Measurements from ENCODE around the gene KIAA1328.

DNA sequence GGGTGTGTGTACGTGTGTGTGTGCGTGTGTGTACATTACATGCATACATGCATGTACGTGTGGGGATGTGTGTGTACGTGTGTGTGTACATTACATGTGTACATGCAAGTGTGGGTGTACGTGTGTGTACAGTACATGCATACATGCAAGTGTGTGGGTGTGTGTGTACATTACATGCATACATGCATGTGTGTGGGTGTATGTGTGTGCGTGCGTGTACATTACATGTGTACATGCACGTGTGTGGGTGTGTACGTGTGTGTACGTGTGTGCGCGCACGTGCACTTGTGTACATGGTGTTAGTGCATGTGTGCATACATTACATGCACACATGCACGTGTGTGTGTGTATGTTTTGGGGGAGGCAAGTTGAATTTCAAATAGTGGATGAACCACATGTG lies 436.0 kb downstream of the KIAA1328 start:
- TF ChIP-seq, protein P1, sequence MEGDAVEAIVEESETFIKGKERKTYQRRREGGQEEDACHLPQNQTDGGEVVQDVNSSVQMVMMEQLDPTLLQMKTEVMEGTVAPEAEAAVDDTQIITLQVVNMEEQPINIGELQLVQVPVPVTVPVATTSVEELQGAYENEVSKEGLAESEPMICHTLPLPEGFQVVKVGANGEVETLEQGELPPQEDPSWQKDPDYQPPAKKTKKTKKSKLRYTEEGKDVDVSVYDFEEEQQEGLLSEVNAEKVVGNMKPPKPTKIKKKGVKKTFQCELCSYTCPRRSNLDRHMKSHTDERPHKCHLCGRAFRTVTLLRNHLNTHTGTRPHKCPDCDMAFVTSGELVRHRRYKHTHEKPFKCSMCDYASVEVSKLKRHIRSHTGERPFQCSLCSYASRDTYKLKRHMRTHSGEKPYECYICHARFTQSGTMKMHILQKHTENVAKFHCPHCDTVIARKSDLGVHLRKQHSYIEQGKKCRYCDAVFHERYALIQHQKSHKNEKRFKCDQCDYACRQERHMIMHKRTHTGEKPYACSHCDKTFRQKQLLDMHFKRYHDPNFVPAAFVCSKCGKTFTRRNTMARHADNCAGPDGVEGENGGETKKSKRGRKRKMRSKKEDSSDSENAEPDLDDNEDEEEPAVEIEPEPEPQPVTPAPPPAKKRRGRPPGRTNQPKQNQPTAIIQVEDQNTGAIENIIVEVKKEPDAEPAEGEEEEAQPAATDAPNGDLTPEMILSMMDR (IDR thresholded peaks at IDR 0.05; ENCODE audit: poor library complexity, severe bottlenecking) = no peak
- no peak for TF ChIP-seq POLR2AphosphoS5 (IDR thresholded peaks at IDR 0.05)
- TF ChIP-seq, protein P2, sequence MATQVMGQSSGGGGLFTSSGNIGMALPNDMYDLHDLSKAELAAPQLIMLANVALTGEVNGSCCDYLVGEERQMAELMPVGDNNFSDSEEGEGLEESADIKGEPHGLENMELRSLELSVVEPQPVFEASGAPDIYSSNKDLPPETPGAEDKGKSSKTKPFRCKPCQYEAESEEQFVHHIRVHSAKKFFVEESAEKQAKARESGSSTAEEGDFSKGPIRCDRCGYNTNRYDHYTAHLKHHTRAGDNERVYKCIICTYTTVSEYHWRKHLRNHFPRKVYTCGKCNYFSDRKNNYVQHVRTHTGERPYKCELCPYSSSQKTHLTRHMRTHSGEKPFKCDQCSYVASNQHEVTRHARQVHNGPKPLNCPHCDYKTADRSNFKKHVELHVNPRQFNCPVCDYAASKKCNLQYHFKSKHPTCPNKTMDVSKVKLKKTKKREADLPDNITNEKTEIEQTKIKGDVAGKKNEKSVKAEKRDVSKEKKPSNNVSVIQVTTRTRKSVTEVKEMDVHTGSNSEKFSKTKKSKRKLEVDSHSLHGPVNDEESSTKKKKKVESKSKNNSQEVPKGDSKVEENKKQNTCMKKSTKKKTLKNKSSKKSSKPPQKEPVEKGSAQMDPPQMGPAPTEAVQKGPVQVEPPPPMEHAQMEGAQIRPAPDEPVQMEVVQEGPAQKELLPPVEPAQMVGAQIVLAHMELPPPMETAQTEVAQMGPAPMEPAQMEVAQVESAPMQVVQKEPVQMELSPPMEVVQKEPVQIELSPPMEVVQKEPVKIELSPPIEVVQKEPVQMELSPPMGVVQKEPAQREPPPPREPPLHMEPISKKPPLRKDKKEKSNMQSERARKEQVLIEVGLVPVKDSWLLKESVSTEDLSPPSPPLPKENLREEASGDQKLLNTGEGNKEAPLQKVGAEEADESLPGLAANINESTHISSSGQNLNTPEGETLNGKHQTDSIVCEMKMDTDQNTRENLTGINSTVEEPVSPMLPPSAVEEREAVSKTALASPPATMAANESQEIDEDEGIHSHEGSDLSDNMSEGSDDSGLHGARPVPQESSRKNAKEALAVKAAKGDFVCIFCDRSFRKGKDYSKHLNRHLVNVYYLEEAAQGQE (IDR thresholded peaks at IDR 0.05; ENCODE audit: borderline replicate concordance) = no peak
- no peak for TF ChIP-seq EP300 (conservative IDR thresholded peaks at IDR 0.05; ENCODE audit: poor library complexity, severe bottlenecking)
- no peak for TF ChIP-seq EZH2 (IDR thresholded peaks at IDR 0.05; ENCODE audit: borderline replicate concordance, insufficient read depth, low read length, poor library complexity, severe bottlenecking)
- TF ChIP-seq RAD21 (conservative IDR thresholded peaks at IDR 0.05) = no peak

All from neural cell (in vitro differentiated cells).